ENCODE data around the gene MT2A.
"Not testable (repeated sequence)": the region's sequence is repeated elsewhere in the genome, so short reads cannot be mapped to it uniquely, and the experiment has no call there.

Gene MT2A

GRCh38 chr16:56608043-56608875 is at the start of gene MT2A:
Gene MT2A (plus strand): TSS chr16:56608584. CDS start chr16:56608656, 72 bp downstream.
- peak; percentile 93 for DNase-seq (ENCODE audit: low read depth)
- peak within 1 kb of the TSS; percentile 81 for H3K4me3 ChIP-seq (ENCODE audit: low read depth, low read length)

- DNase-seq (ENCODE audit: low read depth): no peak
- no peak overlapping the region for H3K4me3 ChIP-seq (ENCODE audit: low read depth, low read length)
These were observed 49.3 kb upstream of the MT2A start for GRCh38 chr16:56559109-56559508.

GRCh38 chr16:56560447-56560846 is 47.9 kb upstream of the MT2A start:
- no peak for DNase-seq (ENCODE audit: low read depth)

GRCh38 chr16:56561126-56561525 is 47.3 kb upstream of the MT2A start:
- no peak overlapping the region for H3K4me3 ChIP-seq (ENCODE audit: low read depth, low read length)
- DNase-seq (ENCODE audit: low read depth): no peak

More at GRCh38 chr16:56560447-56560846, 47.9 kb upstream of the MT2A start:
- no peak overlapping the region for H3K4me3 ChIP-seq (ENCODE audit: low read depth, low read length)

GRCh38 chr16:56564793-56565477 is 43.4 kb upstream of the MT2A start, which contains the start of gene MT4:
Gene MT4 (plus strand): TSS chr16:56565073. CDS start chr16:56565129, 56 bp downstream.
- no peak within 1 kb of the TSS for H3K4me3 ChIP-seq (ENCODE audit: low read depth, low read length)
- DNase-seq (ENCODE audit: low read depth): no peak

- no peak for DNase-seq (ENCODE audit: low read depth)
- no peak overlapping the region for H3K4me3 ChIP-seq (ENCODE audit: low read depth, low read length)
These were observed 38.4 kb upstream of the MT2A start for GRCh38 chr16:56569971-56570370.

GRCh38 chr16:56571525-56571924 is 36.9 kb upstream of the MT2A start:
- H3K4me3 ChIP-seq (ENCODE audit: low read depth, low read length): no peak overlapping the region
- no peak for DNase-seq (ENCODE audit: low read depth)

- no peak overlapping the region for H3K4me3 ChIP-seq (ENCODE audit: low read depth, low read length)
- no peak for DNase-seq (ENCODE audit: low read depth)
These were observed 33.8 kb upstream of the MT2A start for GRCh38 chr16:56574625-56575024.

GRCh38 chr16:56576585-56577299 is 31.6 kb upstream of the MT2A start:
- H3K4me3 ChIP-seq (ENCODE audit: low read depth, low read length): no peak overlapping the region
- no peak for DNase-seq (ENCODE audit: low read depth)

- no peak overlapping the region for H3K4me3 ChIP-seq (ENCODE audit: low read depth, low read length)
- no peak for DNase-seq (ENCODE audit: low read depth)
These were observed 31.1 kb upstream of the MT2A start for GRCh38 chr16:56577300-56577625.

- DNase-seq (ENCODE audit: low read depth): no peak
These were observed 27.9 kb upstream of the MT2A start for GRCh38 chr16:56580391-56581048.

GRCh38 chr16:56582911-56583310 is 25.5 kb upstream of the MT2A start:
- not testable (repeated sequence) for DNase-seq (ENCODE audit: low read depth); H3K4me3 ChIP-seq (ENCODE audit: low read depth, low read length)

More at GRCh38 chr16:56580391-56581048, 27.9 kb upstream of the MT2A start:
- H3K4me3 ChIP-seq (ENCODE audit: low read depth, low read length): no peak overlapping the region

- no peak overlapping the region for H3K4me3 ChIP-seq (ENCODE audit: low read depth, low read length)
- no peak for DNase-seq (ENCODE audit: low read depth)
These were observed 24.8 kb upstream of the MT2A start for GRCh38 chr16:56583351-56584168.

- no peak for DNase-seq (ENCODE audit: low read depth)
- H3K4me3 ChIP-seq (ENCODE audit: low read depth, low read length): no peak overlapping the region
These were observed 24.1 kb upstream of the MT2A start for GRCh38 chr16:56584276-56584675.

- H3K4me3 ChIP-seq (ENCODE audit: low read depth, low read length): peak overlapping the region; percentile 48
- DNase-seq (ENCODE audit: low read depth): no peak
These were observed 19.6 kb upstream of the MT2A start for GRCh38 chr16:56588781-56589140.

- DNase-seq (ENCODE audit: low read depth): no peak
- peak within 1 kb of the TSS; percentile 48 for H3K4me3 ChIP-seq (ENCODE audit: low read depth, low read length)
These were observed 19.0 kb upstream of the MT2A start, which contains the start of gene MT3 for GRCh38 chr16:56589141-56590039. Gene MT3 (plus strand): TSS chr16:56589528. CDS start chr16:56589591, 63 bp downstream.

GRCh38 chr16:56591377-56592060 is 16.9 kb upstream of the MT2A start:
- H3K4me3 ChIP-seq (ENCODE audit: low read depth, low read length): no peak overlapping the region
- no peak for DNase-seq (ENCODE audit: low read depth)
